DND-41 (cell line): ENCODE results near the gene IVNS1ABP.

Experiments
- EZH2 ChIP-seq: IDR thresholded peaks from 3 replicates; pipeline ENCODE4 v1.6.1; 2012; ENCODE audit warnings: borderline replicate concordance, low read depth, mild to moderate bottlenecking, moderate library complexity, low read length, inconsistent platforms; ENCODE audit not compliant: severe bottlenecking
- TF ChIP-seq, protein P1 (sequence below): IDR thresholded peaks from 2 replicates; pipeline ENCODE4 v1.5.1; 2012; ENCODE audit warnings: borderline replicate concordance, low read length, moderate library complexity, mild to moderate bottlenecking; ENCODE audit not compliant: poor library complexity, severe bottlenecking; ENCODE audit errors: extremely low read depth

DNA sequence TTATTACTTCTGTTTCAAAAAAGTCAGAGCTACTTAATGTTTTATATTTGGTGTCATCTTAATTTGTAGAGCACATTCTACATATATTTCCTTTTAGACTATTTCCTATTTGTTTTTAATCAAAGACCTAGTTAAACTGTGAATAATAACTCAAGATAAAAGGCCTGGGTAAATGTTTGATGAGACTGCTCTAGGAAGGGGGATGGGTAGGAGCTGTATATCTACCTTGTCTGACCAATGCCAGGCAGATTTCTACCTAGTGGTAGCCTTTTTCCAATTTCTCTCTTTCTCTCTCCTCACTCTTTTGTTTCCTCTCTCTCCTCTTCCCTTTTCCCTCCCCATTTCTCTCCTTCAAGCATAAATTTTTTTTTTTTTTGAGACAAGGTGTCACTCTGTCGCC is 31.9 kb upstream of the IVNS1ABP start:
- no peak for TF ChIP-seq EZH2
- TF ChIP-seq, protein P1, sequence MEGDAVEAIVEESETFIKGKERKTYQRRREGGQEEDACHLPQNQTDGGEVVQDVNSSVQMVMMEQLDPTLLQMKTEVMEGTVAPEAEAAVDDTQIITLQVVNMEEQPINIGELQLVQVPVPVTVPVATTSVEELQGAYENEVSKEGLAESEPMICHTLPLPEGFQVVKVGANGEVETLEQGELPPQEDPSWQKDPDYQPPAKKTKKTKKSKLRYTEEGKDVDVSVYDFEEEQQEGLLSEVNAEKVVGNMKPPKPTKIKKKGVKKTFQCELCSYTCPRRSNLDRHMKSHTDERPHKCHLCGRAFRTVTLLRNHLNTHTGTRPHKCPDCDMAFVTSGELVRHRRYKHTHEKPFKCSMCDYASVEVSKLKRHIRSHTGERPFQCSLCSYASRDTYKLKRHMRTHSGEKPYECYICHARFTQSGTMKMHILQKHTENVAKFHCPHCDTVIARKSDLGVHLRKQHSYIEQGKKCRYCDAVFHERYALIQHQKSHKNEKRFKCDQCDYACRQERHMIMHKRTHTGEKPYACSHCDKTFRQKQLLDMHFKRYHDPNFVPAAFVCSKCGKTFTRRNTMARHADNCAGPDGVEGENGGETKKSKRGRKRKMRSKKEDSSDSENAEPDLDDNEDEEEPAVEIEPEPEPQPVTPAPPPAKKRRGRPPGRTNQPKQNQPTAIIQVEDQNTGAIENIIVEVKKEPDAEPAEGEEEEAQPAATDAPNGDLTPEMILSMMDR = no peak
